Measurements from ENCODE around the gene GOLGA3.
"Not testable (repeated sequence)": the region's sequence is repeated elsewhere in the genome, so short reads cannot be mapped to it uniquely, and the experiment has no call there.

GOLGA3 gene

DNA sequence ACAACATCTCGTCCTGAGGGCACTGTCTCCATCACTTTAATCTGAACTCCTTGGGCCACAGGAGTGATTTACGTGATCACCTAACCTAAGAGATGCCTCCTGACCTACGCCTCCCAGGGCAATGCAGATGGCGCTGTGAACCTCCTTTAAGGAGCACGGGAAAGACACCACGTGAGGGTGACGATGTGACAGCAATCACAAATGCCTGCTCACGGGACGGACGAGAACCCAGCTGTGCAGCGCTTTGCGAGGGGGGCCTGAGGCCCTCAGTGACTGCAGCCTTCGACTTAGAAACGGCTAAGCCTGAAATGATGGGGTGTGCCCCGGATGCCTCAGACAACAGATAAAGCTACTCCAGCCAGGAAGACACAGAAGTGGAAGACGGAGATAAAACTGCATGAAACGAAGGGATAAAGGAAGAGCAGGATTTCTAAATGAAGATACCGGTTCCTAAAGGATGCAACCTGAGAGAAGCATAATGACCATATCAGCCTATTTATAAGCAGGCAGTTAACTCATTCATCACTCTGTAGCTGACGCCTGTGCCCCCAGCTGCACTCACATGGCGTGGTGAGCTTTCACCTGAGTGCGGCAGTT, 13.9 kb upstream of the GOLGA3 start:
- no peak for DNase-seq (ENCODE audit: low read depth in 2 of 2)

DNA sequence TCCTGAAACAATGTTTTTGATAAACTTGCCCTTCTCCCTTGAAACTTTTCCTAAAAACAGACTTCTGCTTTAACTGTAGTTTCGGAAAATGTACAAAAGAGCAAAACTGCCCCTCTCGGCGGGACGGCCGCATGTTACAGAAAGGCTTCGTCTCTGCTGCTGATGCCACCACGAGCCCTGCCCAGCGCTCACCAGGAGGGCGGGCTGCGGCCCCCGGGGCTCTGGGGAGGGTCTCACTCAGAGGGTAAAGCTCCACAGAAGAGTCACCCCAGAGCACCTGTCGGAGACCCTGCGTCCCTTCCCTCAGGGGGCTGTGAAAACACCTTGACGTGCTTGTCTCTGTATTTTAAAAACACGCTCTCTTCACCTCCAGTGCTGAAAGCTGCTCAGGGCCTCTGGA, 12.5 kb upstream of the GOLGA3 start:
- DNase-seq (ENCODE audit: low read depth in 2 of 2) = no peak

DNA sequence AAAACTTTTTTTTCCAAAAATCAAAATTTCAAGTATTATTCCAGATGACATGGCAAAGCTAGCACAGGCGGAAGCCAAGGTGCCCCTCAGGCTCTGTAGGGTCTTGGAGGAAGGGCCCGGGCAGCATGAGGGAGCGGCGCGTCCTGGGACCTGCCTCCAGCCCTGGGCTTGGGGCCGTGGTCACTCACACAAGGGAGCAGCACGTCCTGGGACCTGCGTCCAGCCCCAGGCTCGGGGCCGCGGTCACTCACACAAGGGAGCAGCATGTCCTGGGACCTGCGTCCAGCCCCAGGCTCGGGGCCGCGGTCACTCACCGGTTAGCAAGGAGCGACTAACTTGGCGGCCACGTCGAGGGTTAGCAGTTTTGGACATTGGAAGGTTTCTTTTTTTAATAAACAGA, 11.9 kb upstream of the GOLGA3 start:
- DNase-seq (ENCODE audit: low read depth in 2 of 2) = no peak

DNA sequence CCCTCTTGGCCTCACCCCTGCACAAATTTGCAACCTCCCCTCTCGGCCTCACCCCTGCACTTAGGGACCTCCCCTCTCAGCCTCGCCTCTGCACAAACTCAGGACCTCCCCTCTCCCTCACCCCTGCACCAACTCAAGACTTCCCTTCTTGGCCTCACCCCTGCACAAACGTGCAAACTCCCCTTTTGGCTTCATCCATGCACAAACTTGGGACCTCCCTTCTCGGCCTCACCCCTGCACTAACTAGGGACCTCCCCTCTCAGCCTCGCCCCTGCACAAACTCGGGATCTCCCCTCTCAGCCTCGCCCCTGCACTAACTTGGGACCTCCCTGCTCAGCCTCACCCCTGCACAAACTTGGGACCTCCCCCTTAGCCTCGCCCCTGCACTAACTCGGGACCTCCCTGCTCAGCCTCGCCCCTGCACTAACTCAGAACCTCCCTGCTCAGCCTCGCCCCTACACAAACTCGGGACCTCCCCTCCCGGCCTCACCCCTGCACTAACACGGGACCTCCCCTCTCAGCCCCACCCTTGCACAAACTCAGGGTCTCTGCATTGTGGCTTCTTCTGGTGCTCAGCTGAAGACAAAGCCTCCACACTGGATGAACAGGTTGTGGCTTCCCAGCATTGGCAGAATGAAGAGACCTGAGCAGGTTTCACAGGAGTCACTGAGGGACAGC, 11.0 kb upstream of the GOLGA3 start:
- DNase-seq (ENCODE audit: low read depth in 2 of 2) = no peak

DNA sequence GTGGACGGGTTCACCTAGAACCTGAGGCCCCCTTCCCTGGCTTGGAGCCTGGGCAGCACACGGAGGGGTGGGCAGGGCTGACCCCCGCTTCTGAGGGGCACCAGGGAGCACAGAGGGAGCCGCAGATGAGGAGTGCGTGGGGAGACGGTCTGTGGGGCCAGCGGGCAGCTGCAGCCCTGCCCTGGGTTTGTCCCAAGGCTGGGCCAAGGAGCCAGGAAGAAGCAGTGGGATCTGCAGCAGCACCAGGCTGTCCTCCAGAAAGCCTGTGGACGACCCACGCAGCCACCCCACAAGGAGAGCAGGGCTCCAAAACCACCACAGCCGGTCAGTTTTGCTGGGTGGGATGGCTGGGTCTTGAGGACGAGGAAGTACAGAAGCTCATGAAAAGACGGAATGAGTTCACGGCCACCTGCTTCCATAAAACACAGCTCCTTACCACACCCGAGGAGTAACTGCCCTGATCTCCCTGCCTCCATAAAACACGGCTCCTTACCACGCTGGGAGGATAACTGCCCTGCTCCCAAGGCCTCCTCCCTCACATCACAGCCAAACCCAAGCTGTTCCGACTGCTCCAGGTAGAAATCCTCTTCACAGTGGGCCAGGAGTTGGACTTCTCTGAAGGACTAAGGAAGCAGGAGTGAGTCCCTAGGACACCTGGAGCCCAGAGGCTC, 9.9 kb upstream of the GOLGA3 start:
- no peak for DNase-seq (ENCODE audit: low read depth in 2 of 2)

DNA sequence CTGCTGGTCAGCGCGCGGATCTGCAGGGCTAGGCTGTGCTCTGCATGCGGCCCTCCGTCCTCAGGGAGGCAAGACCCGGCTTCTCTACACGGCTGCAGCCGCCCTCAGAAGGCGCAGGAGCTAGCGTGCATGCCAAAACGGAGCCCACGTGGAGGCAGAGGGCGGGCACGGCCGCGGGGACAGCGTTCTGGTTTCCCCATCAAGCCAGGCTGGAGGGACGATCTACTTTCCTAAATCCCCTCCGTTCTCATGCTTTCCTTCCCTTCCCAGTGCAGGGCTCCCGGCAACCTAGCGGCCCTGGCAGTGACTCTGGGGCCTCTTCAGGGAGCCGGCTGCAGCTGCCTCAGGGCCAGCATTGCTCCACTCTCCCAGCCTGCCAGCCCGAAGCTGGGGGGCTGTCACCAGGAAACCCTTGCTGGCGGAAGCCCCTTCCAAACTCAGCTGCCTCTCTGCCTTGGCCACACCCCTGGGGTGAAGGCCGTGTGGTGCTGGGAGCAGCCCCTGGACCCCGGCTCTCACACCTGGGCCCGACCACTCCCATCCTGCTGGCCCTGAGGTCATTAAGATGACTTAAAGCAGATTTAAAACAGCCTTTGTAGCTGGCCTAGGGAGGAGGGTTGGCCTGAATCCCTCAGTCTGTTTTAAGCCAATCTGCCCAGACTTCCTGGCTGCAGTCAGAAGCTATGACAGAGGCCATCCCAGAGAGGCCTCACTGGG, 9.2 kb upstream of the GOLGA3 start:
- no peak for DNase-seq (ENCODE audit: low read depth in 2 of 2)

DNA sequence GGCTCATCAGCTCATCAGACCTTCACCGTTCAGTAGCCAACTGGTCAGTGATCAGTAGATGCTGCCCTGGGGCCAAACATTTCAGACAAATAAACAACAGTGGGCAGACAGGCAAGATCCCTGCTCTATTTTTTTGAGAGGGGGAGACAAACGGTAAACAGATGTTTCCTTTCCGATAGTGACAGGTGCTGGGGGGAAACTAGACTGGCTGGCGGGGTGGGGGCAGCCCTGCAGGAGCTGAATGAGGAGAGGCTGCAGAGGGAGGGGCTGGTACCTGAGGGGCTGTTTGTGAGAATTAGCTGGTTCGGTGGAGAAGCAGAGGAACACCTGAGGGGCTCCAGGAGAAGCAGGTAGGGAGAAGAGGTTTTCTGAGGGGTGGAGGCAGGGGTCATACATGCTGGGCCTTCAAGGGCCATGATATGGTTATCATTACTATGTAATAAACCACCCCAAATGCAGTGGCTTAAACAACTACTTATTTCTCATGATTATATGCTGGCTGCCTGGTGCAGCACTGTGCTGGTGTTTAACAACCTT, 8.2 kb upstream of the GOLGA3 start:
- no peak for DNase-seq (ENCODE audit: low read depth in 2 of 2)

DNA sequence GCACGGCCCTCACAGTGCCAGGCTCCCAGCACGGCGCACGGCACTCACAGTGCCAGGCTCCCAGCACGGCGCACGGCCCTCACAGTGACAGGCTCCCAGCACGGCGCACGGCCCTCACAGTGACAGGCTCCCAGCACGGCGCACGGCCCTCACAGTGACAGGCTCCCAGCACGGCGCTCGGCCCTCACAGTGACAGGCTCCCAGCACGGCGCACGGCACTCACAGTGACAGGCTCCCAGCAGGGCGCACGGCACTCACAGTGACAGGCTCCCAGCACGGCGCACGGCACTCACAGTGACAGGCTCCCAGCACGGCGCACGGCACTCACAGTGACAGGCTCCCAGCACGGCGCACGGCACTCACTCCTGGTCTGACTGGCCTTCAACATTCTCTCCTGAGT, 7.6 kb upstream of the GOLGA3 start:
- DNase-seq (ENCODE audit: low read depth in 2 of 2) = not testable (repeated sequence)

DNA sequence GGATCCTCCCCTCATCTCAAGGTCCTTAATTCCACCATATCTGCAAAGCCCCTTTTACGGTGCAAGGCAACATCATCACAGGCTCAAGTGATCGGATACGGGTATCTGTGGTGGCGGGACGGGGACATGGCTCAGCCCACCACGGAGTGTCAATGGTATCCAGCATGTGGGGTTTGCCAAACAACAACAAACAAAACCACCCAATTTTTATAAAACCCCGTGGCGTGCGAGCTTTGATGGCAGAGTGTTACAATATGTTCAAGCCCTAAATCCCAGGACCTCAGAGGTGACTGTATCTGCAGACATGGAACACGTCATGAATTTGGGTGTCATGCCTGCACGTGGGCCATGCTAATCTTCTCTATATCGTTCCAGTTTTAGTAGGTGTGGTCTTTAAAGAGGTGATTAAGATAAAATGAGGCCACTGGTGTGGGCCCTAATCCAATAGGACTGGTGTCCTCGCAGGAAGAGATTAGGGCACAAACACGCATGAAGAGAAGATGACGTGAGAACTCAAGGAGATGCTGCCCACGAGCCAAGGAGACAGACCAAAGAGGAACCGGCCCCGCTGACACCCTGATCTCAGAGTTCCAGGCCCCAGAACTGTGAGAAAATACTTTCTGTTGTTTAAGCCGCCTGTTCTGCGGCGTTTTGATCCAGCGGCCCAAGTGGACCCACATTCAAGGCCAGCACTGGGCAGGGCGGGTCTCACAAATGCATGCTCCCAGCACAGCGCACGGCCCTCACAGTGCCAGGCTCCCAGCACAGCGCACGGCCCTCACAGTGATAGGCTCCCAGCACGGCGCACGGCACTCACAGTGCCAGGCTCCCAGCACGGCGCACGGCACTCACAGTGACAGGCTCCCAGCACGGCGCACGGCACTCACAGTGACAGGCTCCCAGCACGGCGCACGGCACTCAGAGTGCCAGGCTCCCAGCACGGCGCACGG, 6.7 kb upstream of the GOLGA3 start:
- no peak for DNase-seq (ENCODE audit: low read depth in 2 of 2)

DNA sequence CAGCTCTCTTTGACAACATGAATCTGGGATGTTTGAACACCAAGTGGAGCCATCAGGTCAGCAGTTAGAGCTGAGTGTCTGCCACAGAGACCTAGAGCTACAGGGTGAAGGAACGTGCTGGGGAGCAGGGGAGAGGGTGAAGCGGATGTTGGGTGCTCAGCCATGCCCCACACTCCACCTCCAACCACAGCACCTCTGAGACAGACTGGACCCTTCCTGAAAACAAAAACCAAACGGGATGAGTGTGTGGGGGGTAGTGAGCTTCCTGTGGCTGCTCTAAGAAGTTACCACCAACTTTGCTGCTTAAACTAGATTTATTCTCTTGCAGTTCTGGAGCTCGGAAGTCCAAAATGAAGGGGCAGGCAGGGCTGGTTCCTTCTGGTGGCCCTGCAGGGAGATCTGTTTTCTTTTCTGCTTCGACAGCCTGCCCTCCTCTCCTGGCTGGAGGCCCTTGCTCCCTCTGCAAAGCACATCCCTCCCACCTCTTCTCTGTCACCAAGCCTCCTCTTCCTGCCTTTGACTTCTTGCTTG, 5.6 kb upstream of the GOLGA3 start:
- DNase-seq (ENCODE audit: low read depth in 2 of 2) = no peak

DNA sequence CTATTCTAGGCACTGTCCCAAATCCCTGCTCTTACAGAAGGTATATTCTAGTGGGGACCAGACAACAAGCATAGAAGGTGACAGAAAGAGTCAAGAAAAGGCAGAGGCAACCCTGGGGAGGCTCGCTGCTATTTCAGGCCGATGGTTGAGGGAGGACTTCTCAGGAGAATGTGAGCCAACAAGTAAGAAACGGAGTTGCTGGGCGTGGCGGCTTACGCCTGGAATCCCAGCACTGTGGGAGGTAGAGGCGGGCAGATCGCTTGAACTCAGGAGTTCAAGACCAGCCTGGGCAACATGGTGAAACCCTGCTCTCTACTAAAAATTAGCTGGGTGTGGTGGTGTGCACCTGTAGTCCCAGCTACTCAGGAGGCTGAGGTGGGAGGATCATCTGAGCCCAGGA, 4.7 kb upstream of the GOLGA3 start:
- DNase-seq (ENCODE audit: low read depth in 2 of 2) = no peak

DNA sequence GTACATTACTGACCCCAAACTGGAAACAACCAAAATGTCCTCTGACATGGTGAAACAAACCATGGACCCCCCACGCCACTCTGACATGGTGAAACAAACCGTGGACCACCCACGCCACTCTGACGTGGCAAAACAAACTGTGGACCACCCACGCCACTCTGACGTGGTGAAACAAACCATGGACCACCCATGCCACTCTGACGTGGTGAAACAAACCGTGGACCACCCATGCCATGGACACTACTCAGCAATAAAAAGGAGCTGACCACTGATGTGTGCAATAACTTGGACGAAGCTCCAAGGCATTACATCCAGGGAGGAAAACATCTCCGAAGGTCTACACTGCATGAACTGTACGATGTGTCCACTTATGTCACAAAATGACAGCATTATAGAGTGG, 3.1 kb upstream of the GOLGA3 start:
- no peak for DNase-seq (ENCODE audit: low read depth in 2 of 2)

DNA sequence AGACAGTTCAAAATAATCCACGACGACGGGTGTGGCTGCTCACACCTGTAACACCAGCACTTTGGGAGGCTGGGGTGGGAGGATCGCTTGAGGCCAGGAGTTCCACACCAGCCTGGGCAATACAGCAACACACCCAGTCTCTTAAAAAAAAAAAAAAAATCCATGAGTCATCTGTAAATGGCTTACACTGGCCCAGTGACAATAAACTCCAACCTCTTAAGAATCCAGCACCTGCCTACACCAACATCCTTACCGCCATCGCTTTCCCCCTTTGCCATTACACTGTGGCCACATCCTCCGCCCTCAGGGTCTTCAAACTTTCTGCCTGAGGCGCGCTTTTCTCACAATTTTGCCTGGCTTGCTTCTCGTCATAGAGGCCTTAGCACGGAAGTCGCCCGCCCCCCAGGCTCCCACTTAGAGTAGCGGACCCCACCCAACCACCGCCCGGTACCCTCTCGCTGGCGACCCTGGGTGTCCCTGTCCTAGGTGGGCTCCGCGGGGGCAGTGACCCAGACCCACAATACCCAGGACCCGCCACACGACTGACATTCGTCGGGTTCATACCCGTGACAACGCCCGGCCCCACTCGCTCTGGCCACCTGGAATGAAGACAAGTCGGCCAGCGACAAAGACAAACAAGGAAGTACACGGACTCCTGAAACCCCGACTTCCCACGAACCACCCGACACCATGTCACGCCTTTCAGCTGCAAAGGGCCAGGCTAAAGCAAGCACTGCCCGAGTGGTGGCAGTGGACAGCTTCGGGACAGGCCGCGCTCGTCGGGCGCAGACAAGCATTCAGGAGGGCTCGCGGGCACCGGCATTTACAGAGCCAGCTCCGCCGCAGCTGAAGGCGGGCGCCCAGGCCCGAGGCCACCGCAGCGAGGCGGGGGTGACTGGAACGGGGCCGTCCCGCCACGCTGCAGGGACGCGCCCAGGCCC, 636 bp downstream of the GOLGA3 start:
- no peak for DNase-seq (ENCODE audit: low read depth in 2 of 2)

DNA sequence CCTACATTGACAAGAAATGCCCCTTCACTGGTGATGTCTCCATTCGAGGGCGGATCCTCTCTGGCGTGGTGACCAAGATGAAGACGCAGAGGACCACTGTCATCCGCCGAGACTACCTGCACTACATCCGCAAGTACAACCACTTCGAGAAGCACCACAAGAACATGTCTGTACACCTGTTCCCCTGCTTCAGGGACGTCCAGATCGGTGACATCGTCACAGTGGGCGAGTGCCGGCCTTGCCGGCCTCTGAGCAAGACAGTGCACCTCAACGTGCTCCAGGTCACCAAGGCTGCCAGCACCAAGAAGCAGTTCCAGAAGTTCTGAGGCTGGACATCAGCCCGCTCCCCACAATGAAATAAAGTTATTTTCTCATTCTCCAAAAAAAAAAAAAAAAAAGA, 2.8 kb downstream of the GOLGA3 start:
- DNase-seq (ENCODE audit: low read depth in 2 of 2) = no peak

DNA sequence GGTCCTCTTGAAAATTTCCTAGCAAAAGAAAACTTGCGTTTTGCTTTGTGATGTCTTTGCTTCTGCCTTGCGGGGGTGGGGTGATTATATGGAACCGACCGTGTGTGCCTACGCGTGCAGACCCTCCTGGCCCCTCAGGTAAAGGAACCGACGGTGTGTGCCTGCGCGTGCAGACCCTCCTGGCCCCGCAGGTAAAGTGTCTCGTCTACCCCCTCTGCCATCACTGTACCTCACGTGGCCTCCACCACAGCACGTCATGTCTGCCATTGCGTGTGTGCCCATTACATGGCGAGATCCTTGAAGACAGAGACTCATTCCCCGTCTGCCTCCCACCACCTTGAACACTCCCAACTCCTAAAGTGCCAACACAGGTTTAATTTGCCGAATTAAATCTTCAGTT, 3.6 kb downstream of the GOLGA3 start:
- no peak for DNase-seq (ENCODE audit: low read depth in 2 of 2)

DNA sequence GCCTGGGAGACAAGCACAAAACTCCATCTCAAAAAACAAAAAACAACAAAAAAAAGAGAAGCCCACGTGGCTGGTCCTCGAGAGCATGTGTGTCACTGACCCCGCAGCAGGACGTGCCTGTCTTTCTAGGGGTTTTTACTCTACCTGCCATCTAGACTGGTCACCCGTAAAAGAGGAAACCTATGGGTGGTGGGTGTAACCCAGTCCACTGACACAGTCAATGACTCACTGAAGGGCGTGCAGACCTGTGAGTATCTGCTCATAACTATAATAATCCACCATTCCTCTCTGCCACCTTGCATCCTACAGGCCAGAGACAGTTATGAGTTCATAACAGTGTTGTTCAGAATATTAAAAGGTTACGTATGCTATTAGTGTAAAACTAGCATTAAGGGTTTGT, 4.6 kb downstream of the GOLGA3 start:
- no peak for DNase-seq (ENCODE audit: low read depth in 2 of 2)

DNA sequence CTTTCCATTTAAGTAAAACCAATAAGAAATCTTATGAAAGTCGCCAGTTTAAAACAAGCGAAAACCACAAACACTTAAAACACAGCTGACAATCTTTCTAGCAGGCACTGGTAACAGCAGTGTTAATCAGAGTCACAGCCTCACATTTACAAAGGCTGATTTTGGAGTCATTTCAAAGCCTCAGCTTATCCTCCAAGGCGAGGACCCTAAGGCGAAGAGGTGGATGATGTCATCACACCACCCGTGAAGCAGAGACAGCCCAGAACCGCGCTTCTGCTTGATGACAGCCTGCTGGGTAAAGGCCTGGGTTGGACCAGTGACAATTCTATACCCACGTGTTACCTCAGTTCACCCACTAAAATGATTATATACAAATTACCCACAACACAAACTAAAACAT, 10.1 kb downstream of the GOLGA3 start:
- DNase-seq (ENCODE audit: low read depth in 2 of 2) = no peak

DNA sequence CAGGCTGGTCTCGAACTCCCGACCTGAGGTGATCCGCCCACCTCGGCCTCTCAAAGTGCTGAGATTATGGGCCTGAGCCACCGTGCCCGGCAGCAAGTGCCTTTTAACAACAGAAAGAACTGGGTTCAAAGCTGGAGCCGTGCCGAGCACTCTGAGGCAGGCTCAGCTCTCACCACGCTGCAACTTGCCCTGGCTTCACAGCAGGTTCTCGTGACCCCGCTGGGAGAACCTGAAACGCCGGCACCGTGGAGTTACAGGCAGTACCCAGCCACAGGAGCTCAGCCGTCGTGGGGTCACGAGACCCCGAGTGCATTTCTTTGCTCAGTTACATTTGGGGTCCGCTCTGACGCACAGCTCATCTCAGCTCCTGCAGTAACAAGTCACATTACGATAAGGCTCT, 14.4 kb downstream of the GOLGA3 start:
- DNase-seq (ENCODE audit: low read depth in 2 of 2) = no peak

DNA sequence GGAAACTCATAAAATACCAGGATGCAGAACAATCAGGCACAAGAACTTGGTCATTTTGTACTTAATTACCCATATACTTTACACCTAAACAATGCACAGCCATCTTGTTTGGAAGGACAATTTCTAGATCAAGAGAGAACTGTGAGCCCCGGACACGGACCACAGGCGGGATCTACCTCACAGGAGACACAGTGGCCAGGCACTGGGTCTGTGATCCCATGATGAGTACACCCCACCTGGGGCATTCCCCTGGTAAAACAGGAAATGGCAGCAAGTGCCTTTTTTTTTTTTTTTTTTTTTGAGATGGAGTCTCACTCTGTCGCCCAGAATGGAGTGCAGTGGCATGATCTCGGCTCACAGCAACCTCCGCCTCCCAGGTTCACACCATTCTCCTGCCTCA, 15.2 kb downstream of the GOLGA3 start:
- DNase-seq (ENCODE audit: low read depth in 2 of 2) = no peak
